ENCODE measurements around the gene SUGCT. TPM values are rescaled to one million over a fixed set of nuclear protein-coding genes. Genes with fewer than 3 reads are reported as not detected.

Gene SUGCT
- total and polyA plus RNA-seq, 2 of the 8 experiments (the other 6 are each of a cell fraction or from before 2014, with no cell fraction given) = 2.8 to 5.4 TPM

- TF ChIP-seq CHD7 (IDR thresholded peaks at IDR 0.05; ENCODE audit: insufficient replicate concordance, low read length) = no peak
- TF ChIP-seq, protein P1, sequence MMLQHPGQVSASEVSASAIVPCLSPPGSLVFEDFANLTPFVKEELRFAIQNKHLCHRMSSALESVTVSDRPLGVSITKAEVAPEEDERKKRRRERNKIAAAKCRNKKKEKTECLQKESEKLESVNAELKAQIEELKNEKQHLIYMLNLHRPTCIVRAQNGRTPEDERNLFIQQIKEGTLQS (IDR thresholded peaks at IDR 0.05; ENCODE audit: insufficient read depth, low read depth, low read length) = no peak
- TF ChIP-seq SRF (IDR thresholded peaks at IDR 0.05; ENCODE audit: low read depth, low read length) = no peak
- TF ChIP-seq CHD1 (IDR thresholded peaks at IDR 0.05; ENCODE audit: low read depth, low read length) = no peak
- no peak for TF ChIP-seq CTBP2 (IDR thresholded peaks at IDR 0.05; ENCODE audit: borderline replicate concordance, insufficient read depth, insufficient read length, low read length)
- no peak for TF ChIP-seq FOSL1 (IDR thresholded peaks at IDR 0.05; ENCODE audit: insufficient read depth, low read depth, low read length)
- no peak for TF ChIP-seq CBX8 (IDR thresholded peaks at IDR 0.05; ENCODE audit: borderline replicate concordance, low read depth, low read length)
Measured at GRCh38 chr7:40394400-40394799, 259.6 kb downstream of the SUGCT start (continued).
